HG03565 (cell line): ENCODE measurements around the gene SLC12A3.

Experiments
- ATAC-seq: cut with Tn5 transposase; IDR thresholded peaks from one replicate; pipeline ENCODE4 v1.9.1; 2021; ENCODE audit warnings: mild to moderate bottlenecking, moderate library complexity; ENCODE audit not compliant: unreplicated experiment

SLC12A3 gene

DNA sequence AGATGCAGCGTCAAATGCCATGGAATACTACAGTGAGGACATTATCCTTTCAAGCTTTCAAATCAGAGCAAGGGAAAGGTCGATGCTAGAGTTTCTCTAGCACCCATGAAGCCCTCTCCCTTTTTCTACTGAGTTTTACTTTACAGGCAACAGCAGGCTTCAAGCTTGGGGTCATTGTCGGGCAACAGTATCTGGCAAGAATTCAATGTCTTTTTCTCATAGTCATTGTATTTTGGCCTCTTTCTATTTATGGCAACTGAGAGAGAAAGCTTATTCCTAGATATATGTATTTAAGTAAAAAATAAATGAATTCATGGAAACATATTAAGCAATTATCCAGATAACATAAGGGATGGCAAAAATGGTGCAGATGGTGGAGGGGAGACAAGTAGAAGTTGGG lies 96.4 kb downstream of the SLC12A3 start:
- no peak for ATAC-seq

DNA sequence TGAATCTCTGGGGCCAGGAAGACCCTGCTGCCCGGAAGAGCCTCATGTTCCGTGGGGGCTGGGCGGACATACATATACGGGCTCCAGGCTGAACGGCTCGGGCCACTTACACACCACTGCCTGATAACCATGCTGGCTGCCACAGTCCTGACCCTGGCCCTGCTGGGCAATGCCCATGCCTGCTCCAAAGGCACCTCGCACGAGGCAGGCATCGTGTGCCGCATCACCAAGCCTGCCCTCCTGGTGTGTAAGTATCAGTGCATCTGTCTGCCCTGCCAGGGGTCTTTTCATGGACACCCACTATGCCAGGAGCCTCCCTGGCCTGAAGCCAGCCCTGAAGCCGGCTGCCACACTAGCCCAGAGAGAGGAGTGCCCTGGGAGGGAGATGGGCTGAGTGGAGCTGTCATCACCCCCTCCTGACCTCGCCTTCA lies 96.9 kb downstream of the SLC12A3 start, which contains the start of gene CETP:
Gene CETP, plus strand, starts transcription at position 100 of the 431 bp plus-strand sequence. Its CDS starts 30 bp downstream, at position 130.
- no peak for ATAC-seq

DNA sequence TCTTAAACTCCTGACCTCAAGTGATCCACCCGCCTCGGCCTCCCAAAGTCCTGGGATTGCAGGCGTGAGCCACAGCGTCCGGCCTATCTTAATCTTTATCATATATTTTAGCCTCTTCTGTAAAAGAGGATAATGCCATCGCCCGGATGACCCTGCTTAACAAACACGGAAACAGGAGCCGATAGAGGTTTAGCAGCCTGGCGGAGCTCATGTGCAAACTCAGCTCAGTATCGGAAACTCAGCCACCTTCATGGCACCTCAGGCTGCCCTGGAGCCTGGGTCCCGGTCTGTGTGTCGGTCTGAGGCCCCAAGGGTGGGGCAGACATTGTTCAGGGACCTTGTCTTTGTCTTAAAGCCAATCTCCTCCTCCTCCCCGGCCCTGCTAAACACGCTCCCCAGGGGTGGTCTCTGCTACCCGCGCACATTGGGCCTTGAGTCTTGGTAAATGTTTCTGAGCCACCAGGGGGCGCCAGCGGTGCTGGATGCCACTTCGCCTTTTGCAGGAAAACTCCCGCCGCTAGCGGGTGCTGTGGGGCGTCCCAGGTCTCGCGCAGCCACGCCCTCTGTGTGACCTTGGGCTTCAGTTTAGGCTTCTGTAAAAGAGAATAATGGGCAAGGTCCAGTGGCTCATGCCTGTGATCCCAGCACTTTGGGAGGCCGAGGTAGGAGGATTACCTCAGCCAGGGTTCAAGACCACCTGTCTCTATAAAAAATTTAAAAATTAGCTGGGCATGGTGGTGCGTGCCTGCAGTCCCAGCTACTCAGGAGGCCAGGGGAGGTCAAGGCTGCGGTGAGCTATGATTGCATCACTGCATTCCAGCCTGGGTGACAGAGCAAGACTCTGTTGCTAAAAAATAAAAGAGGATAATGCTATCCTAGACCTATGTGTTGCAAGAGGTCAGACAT lies 99.5 kb downstream of the SLC12A3 start:
- ATAC-seq: peak; percentile 61
